Stimulated activated naive CD8-positive, alpha-beta T cell treated with anti-CD3 and anti-CD28 coated beads, Interleukin-15, amount 100 ng/mL, for 72 hours (primary cell): ENCODE results near the gene COG4.
"Not testable (repeated sequence)": the region's sequence is repeated elsewhere in the genome, so short reads cannot be mapped to it uniquely, and the experiment has no call there.

Source experiments
- ATAC-seq: fragments of 150-1000 bp; cut with Tn5 transposase; 2 replicates; pipeline ENCODE4 v1.10.0; 2021; ENCODE audit warnings: mild to moderate bottlenecking, moderate library complexity
- DNase-seq, 2 donors: peaks; one replicate each; pipeline ENCODE4 v3.0.0; 2021 to 2022
- H3K27ac Mint-ChIP-seq, 2 donors: one replicate each; pipeline ENCODE4 v1.8.0; 2022; ENCODE audit warnings: mild to moderate bottlenecking in 2 of 2, mixed read lengths in 2 of 2, moderate library complexity in 2 of 2
- H3K27me3 Mint-ChIP-seq: one replicate; pipeline ENCODE4 v1.8.0; 2022; ENCODE audit warnings: mixed read lengths
- H3K4me1 Mint-ChIP-seq: one replicate; pipeline ENCODE4 v1.8.0; 2022; ENCODE audit warnings: mild to moderate bottlenecking, mixed read lengths
- H3K4me3 Mint-ChIP-seq, 2 donors: one replicate each; pipeline ENCODE4 v1.8.0; 2022; ENCODE audit warnings: mild to moderate bottlenecking in 2 of 2, mixed read lengths in 2 of 2, moderate library complexity in 1 of 2
- H3K9me3 Mint-ChIP-seq, 2 donors: one replicate each; pipeline ENCODE4 v1.8.0; 2022; ENCODE audit warnings: mixed read lengths in 2 of 2

The COG4 gene

DNA sequence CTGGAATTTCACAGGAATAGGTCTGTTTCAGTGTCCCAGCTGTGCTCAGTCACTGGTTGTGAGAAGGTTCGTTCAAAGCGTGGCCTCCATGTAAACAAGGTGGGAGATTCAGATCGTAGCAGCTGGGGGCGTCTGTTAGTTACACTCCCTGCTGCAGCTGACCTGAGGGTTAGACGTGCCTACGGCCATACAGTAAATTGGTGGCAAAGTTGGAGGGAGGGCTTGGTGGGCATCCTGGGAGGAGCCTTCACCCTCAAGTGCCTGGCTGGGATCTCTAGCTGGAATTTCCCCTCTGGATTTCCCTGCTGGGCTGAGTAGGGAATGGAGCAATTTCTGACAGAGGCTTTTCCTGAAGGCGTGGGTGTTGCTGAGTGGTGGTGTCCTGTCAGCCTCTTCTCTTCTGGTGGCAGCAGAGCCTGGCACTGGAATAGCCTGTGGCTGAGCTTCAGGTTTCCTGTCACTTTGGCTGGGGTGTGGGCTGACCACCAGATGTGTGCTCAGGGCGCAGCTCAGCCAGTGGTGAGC lies 62.6 kb downstream of the COG4 start:
- H3K4me1 Mint-ChIP-seq, result peaks cover 6% of the 10 kb centered on the region
- H3K9me3 Mint-ChIP-seq, result no peaks in the 10 kb centered on the region
- no peaks in the 10 kb centered on the region for H3K27me3 Mint-ChIP-seq
- no peak overlapping the region for H3K4me3 Mint-ChIP-seq
- DNase-seq, result no peak
- no peak overlapping the region for H3K27ac Mint-ChIP-seq
- no peak for ATAC-seq

DNA sequence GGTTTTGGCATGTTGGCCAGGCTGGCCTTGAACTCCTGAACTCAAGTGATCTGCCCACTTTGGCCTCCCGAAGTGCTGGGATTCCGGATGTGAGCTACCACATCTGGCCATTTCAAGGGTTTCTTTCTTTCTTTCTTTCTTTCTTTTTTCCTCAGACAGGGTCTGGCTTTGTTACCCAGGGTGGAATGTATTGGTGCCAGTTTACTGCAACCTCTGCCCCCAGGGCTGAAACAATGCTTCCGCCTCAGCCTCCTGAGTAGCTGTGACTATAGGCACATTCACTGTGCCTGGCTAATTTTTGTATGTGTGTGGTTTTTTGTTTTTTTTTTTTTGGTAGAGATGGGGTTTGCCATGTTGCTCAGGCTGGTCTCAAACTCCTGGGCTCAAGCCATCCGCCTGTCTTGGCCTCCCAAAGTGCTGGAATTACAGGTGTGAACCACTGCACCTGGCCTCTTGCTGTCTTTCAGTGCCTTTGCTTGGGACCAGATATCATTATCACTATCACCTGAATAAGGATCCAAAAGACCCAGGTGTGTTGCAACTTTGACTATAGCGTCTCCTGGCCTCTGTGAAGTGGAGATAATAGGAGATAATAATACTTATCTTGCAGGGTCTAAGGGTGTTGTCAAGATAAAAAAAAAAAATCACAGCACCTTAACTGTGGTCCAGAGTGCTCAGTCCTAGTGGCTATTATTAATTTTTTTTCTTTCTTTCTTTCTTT lies 65.7 kb downstream of the COG4 start:
- no peaks in the 10 kb centered on the region for H3K27me3 Mint-ChIP-seq
- ATAC-seq (no peak), DNase-seq (no peak)
- H3K27ac Mint-ChIP-seq, result no peak overlapping the region
- H3K4me3 Mint-ChIP-seq, result no peak overlapping the region
- H3K4me1 Mint-ChIP-seq, result peaks cover 26% of the 10 kb centered on the region
- H3K9me3 Mint-ChIP-seq, result no peaks in the 10 kb centered on the region

DNA sequence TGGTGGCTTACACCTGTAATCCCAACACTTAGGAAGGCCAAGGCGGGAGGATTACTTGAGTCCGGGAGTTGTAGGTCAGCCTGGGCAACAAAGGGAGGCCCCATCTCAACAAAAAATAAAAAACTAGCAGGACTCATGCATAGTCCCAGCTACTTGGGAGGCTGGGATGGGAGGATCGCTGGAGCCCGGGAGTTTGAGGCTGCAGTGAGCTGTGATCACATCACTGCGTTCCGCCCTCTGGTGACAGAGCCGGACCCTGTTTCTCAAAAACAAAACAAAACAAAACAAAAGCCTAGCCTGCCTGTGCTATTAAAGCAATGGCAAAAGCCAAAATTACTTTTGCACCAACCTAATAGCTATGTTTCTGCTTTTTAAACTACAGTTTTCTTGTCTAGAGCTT lies 67.4 kb downstream of the COG4 start:
- H3K9me3 Mint-ChIP-seq, result no peaks in the 10 kb centered on the region
- peaks cover 27% of the 10 kb centered on the region for H3K4me1 Mint-ChIP-seq
- H3K4me3 Mint-ChIP-seq, result no peak overlapping the region
- no peaks in the 10 kb centered on the region for H3K27me3 Mint-ChIP-seq
- ATAC-seq (no peak), DNase-seq (no peak)
- H3K27ac Mint-ChIP-seq, result no peak overlapping the region

DNA sequence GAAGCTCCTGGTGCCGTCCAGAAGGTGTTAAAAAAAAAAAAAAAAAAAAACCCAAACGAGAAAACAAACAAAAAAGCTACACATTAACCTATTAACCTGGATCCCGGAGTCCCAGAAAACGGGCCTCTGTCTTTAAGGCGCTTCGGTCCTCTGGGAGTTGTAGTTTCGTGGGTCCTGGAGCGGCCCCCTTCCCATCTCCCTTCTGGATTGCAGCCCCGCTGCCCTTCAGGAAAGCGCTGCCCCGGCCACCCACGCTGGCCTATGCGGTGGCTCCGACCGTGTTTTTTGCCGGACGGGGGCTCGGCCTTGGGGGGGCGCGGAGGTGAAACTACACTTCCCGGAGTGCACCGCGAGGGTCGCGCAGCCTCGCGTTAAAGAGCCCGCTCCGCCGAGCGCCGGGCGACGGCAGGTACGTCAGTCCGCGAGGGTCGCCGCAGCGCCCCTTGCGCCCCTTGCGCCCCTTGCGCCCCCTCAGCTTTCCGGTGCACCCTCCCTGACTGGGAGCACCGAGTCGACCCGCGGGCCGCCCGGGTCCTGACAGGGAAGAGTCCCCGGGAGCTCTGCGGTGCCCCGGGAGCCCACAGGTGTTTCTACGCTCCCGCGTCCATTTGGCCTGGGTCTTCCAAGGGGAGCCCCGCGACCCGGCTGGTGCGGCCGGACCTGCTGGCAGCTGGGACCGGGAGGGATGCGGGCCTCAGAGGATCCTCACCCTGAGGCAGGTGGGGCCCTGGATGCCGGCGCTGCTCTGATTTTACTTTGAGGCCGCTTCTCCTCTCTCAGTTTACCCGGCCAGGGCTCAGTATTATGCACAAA lies 68.9 kb downstream of the COG4 start, which contains the start of gene FCSK:
Gene FCSK, plus strand, starts transcription at position 374 of the 813 bp plus-strand sequence. CDS start 8,596 bp downstream, outside the sequence.
- ATAC-seq, result peak; percentile 94
- H3K4me3 Mint-ChIP-seq, result peak within 1 kb of the TSS; percentile 92 to 94
- H3K27me3 Mint-ChIP-seq, result no peaks in the 10 kb centered on the region
- peak; percentile 73 to 79 for DNase-seq
- peaks cover 27% of the 10 kb centered on the region for H3K4me1 Mint-ChIP-seq
- H3K9me3 Mint-ChIP-seq, result no peaks in the 10 kb centered on the region
- peak within 1 kb of the TSS; percentile 97 to 99 for H3K27ac Mint-ChIP-seq

DNA sequence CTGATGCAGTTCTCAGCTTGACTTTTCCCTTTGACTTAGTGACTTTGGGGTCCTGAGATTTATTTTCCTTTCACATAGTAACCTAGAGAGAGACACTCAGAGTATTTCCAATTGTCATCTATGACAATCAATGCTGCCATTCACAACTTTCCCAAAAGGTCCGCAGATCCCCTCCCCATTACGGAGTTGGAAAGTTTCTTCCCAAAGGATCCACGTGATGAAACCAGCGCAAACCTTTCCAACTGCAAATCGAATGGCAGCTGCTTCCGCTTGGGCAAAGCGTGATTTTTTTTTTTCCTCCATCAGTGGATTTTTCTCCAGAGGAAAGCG lies 69.5 kb downstream of the COG4 start:
- ATAC-seq, result no peak
- Mint-ChIP-seq H3K4me3 (peak overlapping the region; percentile 92 to 94), H3K27ac (peak overlapping the region; percentile 96 to 99), H3K27me3 (no peaks in the 10 kb centered on the region), H3K4me1 (peaks cover 27% of the 10 kb centered on the region), H3K9me3 (no peaks in the 10 kb centered on the region)
- no peak for DNase-seq

DNA sequence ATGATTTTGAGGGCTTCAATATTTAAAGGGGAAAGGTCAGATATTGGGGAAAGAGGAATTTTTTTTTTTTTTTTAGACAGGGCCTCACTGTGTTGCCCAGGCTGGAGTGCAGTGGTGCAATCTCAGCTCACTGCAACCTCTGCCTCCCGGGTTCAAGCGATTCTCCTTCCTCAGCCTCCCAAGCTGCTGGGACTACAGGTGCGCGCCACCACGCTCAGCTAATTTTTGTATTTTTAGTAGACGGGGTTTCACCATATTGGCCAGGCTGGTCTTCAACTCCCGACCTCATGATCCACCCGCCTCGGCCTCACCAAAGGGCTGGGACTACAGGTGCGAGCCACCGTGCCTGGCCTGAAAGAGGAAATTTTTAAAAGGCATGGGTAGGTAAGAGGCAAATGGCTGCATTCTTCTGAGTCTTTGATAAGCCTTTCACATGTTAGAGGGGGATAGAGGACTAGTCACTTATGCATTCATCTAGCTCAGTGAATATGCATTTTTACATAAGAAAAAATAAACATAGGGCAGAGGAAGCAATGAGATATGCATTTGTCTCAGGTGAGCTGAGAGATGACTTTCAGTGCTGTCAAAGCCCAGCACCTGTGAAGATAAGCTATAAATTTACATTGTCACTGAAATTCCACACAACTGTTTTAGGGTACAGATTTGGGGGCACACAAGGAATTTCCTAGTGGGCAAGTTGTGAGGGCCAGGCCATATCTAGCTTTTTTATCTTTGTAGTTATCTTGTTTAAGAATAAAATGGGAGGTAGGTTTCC lies 70.0 kb downstream of the COG4 start:
- Mint-ChIP-seq H3K9me3 (no peaks in the 10 kb centered on the region), H3K27me3 (no peaks in the 10 kb centered on the region), H3K4me1 (peaks cover 27% of the 10 kb centered on the region), H3K4me3 (peak overlapping the region; percentile 92 to 94), H3K27ac (peak overlapping the region in 1 of 2 donors; percentile 96)
- DNase-seq (no peak), ATAC-seq (no peak)

DNA sequence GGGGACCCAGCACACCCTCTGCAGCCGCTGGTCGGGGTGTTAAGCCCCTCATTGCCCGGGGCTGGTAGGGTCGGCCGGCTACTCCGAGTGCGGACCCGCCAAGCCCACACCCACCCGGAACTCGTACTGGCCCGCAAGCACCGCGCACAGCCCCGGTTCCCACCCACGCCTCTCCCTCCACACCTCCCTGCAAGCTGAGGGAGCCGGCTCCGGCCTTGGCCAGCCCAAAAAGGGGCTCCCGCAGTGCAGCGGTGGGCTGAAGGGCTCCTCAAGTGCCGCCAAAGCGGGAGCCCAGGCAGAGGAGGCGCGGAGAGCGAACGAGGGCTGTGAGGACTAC lies 72.4 kb downstream of the COG4 start:
- H3K27ac Mint-ChIP-seq, ATAC-seq, H3K9me3 Mint-ChIP-seq, H3K27me3 Mint-ChIP-seq, DNase-seq: not testable (repeated sequence)
- Mint-ChIP-seq H3K4me1 (peaks cover 21% of the 10 kb centered on the region), H3K4me3 (peak overlapping the region in 1 of 2 donors; percentile 63)

DNA sequence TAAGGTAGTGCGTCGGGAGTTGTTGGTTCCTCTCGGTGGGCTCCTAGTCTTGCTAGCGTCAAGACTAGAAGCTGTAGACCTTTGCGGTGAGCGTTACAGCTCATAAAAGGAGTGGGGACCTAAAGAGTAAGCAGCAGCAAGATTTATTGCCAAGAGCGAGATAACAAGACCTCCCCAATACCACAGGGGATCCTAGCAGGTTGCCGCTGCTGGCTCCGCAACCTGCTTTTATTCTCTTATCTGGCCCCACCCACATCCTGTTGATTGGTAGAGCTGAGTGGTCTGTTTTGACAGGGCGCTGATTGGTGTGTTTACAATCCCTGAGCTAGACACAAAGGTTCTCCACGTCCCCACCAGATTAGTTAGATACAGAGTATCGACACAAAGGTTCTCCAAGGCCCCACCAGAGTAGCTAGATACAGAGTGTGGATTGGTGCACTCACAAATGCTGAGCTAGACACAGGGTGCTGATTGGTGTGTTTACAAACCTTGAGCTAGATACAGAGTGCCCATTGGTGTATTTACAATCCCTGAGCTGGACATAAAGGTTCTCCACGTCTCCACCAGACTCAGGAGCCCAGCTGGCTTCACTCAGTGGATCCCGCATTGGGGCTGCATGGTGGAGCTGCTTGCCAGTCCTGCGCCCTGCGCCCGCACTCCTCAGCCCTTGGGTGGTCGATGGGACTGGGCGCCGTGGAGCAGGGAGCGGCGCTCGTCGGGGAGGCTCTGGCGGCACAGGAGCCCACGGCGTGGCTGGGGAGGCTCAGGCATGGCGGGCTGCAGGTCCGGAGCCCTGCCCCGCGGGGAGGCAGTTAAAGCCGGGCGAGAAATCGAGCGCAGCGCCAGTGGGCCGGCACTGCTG lies 73.0 kb downstream of the COG4 start:
- not testable (repeated sequence) for H3K9me3 Mint-ChIP-seq, DNase-seq, H3K27me3 Mint-ChIP-seq, H3K27ac Mint-ChIP-seq, ATAC-seq
- peaks cover 16% of the 10 kb centered on the region for H3K4me1 Mint-ChIP-seq
- H3K4me3 Mint-ChIP-seq, result peak overlapping the region in 1 of 2 donors; percentile 42

DNA sequence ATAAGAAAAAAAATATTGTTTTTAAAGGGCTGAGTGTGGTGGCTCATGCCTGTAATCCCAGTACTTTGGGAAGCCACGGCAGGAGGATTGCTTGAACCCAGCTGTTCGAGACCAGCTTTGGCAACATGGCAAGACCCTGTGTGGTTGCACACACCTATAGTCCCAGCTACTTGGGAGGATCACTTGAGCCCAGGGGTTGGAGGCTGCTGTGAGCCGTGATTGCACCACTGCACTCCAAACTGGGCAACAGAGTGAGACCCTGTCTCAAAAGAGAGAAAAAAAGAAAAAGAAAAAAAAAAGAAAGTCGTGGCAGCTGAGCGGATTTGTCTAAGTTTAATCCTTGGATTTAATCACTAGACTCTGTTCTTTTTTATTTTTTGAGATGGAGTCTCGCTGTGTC lies 75.3 kb downstream of the COG4 start:
- ATAC-seq (no peak), DNase-seq (no peak)
- peak overlapping the region in 1 of 2 donors; percentile 71 for H3K27ac Mint-ChIP-seq
- no peak overlapping the region for H3K4me3 Mint-ChIP-seq
- peaks cover 6% of the 10 kb centered on the region for H3K4me1 Mint-ChIP-seq
- H3K9me3 Mint-ChIP-seq, result no peaks in the 10 kb centered on the region
- H3K27me3 Mint-ChIP-seq, result no peaks in the 10 kb centered on the region

DNA sequence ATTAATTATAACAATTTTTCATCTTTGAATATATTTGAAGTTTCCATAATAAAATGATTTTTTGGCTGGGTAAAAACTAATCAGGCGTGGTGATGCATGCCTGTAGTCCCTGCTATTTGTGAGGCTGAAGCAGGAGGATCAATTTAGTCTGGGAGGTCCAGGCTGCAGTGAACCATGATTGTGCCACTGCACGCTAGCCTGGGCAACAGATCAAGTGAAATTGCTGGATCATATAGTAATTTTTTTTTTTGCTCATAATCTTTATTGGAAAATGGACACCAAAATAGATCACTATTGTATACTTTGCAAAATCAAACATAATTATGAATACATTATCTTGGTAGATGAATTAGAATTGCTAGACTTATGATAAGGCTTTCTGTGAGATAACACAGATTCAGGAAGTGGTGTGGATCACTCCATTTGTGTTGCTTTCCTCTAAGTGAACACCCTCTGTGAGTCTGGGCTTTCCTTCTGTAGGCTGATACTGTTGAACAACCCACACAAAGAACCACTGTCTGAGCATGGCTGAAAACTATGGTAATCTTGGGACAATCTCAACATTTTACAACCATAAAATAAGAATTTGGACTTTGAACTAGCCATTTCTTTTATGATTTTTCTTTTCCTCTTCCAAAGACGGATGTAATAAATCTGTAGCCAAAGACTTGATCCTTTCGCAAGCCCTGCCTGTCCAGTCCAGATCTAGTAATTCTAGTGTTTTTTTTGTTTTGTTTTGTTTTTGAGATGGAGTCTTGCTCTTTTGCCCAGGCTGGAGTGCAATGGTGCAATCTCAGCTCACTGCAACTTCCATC lies 78.9 kb downstream of the COG4 start:
- DNase-seq, result no peak
- ATAC-seq, result no peak
- Mint-ChIP-seq H3K27me3 (no peaks in the 10 kb centered on the region), H3K27ac (peak overlapping the region in 1 of 2 donors; percentile 59), H3K4me1 (peaks cover 8% of the 10 kb centered on the region), H3K4me3 (no peak overlapping the region), H3K9me3 (no peaks in the 10 kb centered on the region)

DNA sequence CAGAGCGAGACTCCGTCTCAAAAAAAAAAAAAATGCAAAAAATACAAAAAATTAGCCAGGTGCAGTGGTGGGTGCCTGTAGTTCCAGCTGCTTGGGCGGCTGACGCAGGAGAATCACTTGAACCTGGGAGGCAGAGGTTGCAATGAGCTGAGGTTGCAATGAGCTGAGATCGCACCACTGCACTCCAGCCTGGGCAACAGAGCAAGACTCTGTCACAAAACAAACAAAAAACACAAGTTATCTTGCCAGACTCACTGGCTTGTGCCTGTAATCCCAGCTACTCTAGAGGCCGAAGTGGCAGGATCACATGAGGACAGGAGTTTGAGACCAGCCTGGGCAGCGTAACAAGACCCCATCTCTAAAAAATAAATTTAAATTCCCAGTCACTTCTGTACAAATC lies 81.0 kb downstream of the COG4 start:
- DNase-seq (no peak), ATAC-seq (no peak)
- Mint-ChIP-seq H3K4me1 (peaks cover 17% of the 10 kb centered on the region), H3K9me3 (no peaks in the 10 kb centered on the region), H3K27ac (no peak overlapping the region), H3K27me3 (no peaks in the 10 kb centered on the region), H3K4me3 (no peak overlapping the region)

DNA sequence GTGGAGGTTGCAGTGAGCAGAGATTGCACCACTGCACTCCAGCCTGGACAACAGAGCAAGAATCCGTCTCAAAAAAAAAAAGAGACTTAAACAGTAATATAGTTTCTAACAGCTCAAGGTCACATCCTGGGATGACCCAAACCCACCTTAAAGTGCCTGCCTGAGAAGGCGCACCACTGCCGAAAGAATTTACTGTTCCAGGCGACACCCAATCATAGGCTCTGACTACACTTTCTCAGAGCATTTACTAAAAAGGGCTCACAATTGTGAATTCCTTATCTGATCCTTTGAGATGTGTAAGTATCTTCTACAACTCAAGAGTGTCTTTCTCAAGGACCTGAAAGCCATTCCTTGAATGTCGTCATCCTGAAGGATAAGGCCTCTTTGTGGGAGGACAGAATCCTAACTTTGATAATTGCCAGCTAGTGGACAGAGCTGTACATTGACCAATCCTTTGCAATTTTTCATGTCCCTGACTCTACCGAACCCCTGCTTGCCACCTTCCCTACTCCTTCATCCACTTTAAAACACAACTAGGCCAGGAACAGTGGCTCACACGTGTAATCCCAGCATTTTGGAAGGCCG lies 81.9 kb downstream of the COG4 start:
- no peak overlapping the region for H3K27ac Mint-ChIP-seq
- ATAC-seq (no peak), DNase-seq (no peak)
- H3K4me1 Mint-ChIP-seq, result peaks cover 26% of the 10 kb centered on the region
- no peaks in the 10 kb centered on the region for H3K9me3 Mint-ChIP-seq
- H3K27me3 Mint-ChIP-seq, result no peaks in the 10 kb centered on the region
- no peak overlapping the region for H3K4me3 Mint-ChIP-seq

DNA sequence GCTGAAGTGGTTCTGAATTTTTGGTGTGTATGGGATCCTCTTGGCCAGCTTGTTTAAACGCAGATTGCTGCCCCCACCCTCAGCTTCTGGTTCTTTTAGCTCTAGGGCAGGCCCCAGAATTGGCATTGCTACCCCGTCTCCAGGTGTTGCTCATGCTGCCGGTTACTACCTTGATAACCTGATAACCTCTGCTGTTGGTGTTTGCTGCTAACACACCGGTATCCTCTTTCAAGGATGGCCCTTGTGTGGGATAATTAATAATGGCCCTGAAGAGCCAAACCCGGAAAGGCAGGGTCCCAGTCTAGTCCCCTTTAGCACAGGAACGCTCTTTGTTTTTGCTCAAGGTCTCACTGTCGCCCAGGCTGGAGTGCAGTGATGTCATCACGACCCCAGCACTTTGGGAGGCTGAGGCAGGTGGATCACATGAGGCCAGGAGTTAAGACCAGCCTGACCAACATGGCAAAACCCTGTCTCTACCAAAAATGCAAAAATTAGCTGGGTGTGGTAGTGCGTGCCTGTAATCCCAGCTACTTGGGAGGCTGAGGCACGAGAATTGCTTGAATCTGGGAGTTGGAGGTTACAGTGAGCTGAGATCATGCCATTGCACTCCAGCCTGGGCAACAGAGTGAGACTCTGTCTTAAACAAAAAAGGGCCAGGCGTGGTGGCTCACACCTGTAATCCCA lies 83.2 kb downstream of the COG4 start:
- no peak for DNase-seq
- no peaks in the 10 kb centered on the region for H3K27me3 Mint-ChIP-seq
- no peaks in the 10 kb centered on the region for H3K9me3 Mint-ChIP-seq
- H3K4me3 Mint-ChIP-seq, result peak overlapping the region; percentile 92 to 95
- H3K27ac Mint-ChIP-seq, result no peak overlapping the region
- H3K4me1 Mint-ChIP-seq, result peaks cover 30% of the 10 kb centered on the region
- no peak for ATAC-seq
